Measurements from ENCODE around the gene SGSM1. TPM values are rescaled to one million over a fixed set of nuclear protein-coding genes. Genes with fewer than 3 reads are reported as not detected.

SGSM1 gene
- total and polyA plus RNA-seq, 8 donors = 2.0 to 5.3 (median 4.3) TPM

DNA sequence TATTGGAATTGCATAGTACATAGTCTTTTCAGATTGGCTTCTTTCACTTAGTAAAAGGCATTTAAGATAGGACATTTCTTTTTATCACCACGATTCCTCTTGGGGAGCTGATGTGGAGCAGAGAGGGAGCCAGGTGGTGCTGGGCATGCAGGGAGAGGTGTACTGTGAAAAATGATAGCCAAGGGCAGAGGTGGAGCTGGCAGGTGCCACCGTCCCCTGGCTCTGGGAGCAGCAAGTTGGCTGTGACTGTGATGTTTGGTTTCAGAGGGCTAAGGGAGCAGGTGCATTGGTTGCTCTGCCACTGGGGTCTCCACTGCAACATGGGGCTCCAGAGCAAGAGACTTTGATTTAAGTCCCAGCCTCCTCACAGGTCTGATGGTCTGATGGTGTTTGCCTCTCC lies 16.5 kb downstream of the SGSM1 start:
- DNase-seq (no peak), ATAC-seq (no peak)
- no peaks in the 10 kb centered on the region for H3K9me3 ChIP-seq
- H3K27me3 ChIP-seq = no peaks in the 10 kb centered on the region
- no peak overlapping the region for H3K27ac ChIP-seq
- no peaks in the 10 kb centered on the region for H3K4me1 ChIP-seq
- no peaks in the 10 kb centered on the region for H3K36me3 ChIP-seq
- intact Hi-C loops (cut with DNase I) = no loop called here
- TF ChIP-seq, protein P1, sequence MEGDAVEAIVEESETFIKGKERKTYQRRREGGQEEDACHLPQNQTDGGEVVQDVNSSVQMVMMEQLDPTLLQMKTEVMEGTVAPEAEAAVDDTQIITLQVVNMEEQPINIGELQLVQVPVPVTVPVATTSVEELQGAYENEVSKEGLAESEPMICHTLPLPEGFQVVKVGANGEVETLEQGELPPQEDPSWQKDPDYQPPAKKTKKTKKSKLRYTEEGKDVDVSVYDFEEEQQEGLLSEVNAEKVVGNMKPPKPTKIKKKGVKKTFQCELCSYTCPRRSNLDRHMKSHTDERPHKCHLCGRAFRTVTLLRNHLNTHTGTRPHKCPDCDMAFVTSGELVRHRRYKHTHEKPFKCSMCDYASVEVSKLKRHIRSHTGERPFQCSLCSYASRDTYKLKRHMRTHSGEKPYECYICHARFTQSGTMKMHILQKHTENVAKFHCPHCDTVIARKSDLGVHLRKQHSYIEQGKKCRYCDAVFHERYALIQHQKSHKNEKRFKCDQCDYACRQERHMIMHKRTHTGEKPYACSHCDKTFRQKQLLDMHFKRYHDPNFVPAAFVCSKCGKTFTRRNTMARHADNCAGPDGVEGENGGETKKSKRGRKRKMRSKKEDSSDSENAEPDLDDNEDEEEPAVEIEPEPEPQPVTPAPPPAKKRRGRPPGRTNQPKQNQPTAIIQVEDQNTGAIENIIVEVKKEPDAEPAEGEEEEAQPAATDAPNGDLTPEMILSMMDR (IDR thresholded peaks at IDR 0.05) = no peak
- H3K4me3 ChIP-seq = no peak overlapping the region

GRCh38 chr22:24823787-24824186 lies 17.8 kb downstream of the SGSM1 start:
- no peak for DNase-seq
- H3K27ac ChIP-seq = no peak overlapping the region
- no peak for ATAC-seq
- H3K4me3 ChIP-seq = no peak overlapping the region
- TF ChIP-seq, protein P1 (IDR thresholded peaks at IDR 0.05) = no peak
- no peaks in the 10 kb centered on the region for H3K36me3 ChIP-seq
- intact Hi-C loops (cut with DNase I) = no loop called here
- no peaks in the 10 kb centered on the region for H3K27me3 ChIP-seq
- H3K4me1 ChIP-seq = no peaks in the 10 kb centered on the region
- no peaks in the 10 kb centered on the region for H3K9me3 ChIP-seq

GRCh38 chr22:24824250-24824649 lies 18.2 kb downstream of the SGSM1 start:
- DNase-seq (no peak), ATAC-seq (no peak)
- Histone ChIP-seq H3K4me3 (no peak overlapping the region), H3K9me3 (no peaks in the 10 kb centered on the region), H3K4me1 (no peaks in the 10 kb centered on the region), H3K27me3 (no peaks in the 10 kb centered on the region), H3K36me3 (no peaks in the 10 kb centered on the region), H3K27ac (no peak overlapping the region)
- intact Hi-C loops (cut with DNase I) = no loop called here
- TF ChIP-seq, protein P1 (IDR thresholded peaks at IDR 0.05) = no peak

DNA sequence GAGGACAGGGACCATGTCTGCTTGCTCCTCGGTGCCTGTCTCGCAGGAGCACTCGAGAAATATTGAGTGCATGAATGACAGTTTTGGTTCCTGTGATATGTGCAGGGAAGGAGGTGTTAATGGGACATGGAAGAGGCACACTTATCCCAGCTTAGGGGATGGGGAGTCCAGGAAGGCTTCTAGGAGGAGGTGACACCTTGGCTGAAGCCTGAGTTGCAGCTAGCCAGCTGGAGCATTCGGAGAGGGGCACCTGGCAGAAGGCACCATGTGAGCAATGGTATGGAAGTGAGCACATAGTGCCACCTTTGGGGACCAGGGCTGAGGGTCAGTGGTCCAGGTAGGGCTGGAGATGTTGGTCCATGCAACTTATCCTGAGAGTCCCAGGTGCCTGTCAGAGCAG lies 18.9 kb downstream of the SGSM1 start:
- no peak overlapping the region for H3K4me3 ChIP-seq
- TF ChIP-seq, protein P1 (IDR thresholded peaks at IDR 0.05) = no peak
- intact Hi-C loops (cut with DNase I) = no loop called here
- no peaks in the 10 kb centered on the region for H3K4me1 ChIP-seq
- H3K27me3 ChIP-seq = no peaks in the 10 kb centered on the region
- H3K36me3 ChIP-seq = no peaks in the 10 kb centered on the region
- DNase-seq (no peak), ATAC-seq (no peak)
- no peak overlapping the region for H3K27ac ChIP-seq
- H3K9me3 ChIP-seq = no peaks in the 10 kb centered on the region

DNA sequence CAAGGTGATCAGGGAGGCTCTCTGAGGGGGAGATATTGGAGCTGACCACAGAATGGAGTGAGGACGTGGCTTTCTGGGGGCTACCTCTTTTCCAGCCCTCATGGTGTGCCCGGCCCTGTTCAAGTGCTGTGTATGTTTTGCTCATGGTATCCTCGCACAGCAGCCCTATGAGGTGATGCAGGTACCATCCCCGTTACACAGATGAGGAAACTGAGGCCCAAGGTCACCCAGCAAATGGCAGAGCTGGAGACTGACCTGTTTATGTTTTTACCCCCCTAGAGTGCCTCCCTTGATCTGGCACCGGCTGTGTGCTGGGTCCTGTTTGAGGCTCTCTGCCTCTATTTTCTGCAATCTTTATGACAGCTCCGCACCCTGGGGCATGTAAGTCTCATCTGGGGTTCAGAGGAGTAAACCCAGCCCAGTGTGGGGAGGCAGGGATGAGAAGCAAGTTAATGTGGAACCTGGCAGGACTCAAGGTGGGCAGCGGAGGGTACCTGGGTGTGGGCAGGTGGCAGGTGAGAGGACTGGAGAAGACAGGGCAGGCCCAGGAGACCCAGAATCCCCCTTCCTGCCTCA lies 20.8 kb downstream of the SGSM1 start:
- H3K36me3 ChIP-seq = no peaks in the 10 kb centered on the region
- no peak for ATAC-seq
- intact Hi-C loops (cut with DNase I) = no loop called here
- no peak overlapping the region for H3K27ac ChIP-seq
- H3K4me1 ChIP-seq = no peaks in the 10 kb centered on the region
- H3K4me3 ChIP-seq = no peak overlapping the region
- no peaks in the 10 kb centered on the region for H3K27me3 ChIP-seq
- no peak for DNase-seq
- H3K9me3 ChIP-seq = no peaks in the 10 kb centered on the region
- TF ChIP-seq, protein P1 (IDR thresholded peaks at IDR 0.05) = no peak
